GM19099 (cell line): ENCODE measurements around the gene SLC39A2.
"Not testable (repeated sequence)": the region's sequence is repeated elsewhere in the genome, so short reads cannot be mapped to it uniquely, and the experiment has no call there.

ENCODE experiments used
- POLR2A ChIP-seq: IDR thresholded peaks from 3 replicates; pipeline ENCODE4 v1.6.1; 2011; ENCODE audit warnings: low read depth; ENCODE audit not compliant: insufficient read length; ENCODE audit errors: extremely low read depth

Gene SLC39A2, protein sequence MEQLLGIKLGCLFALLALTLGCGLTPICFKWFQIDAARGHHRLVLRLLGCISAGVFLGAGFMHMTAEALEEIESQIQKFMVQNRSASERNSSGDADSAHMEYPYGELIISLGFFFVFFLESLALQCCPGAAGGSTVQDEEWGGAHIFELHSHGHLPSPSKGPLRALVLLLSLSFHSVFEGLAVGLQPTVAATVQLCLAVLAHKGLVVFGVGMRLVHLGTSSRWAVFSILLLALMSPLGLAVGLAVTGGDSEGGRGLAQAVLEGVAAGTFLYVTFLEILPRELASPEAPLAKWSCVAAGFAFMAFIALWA

DNA sequence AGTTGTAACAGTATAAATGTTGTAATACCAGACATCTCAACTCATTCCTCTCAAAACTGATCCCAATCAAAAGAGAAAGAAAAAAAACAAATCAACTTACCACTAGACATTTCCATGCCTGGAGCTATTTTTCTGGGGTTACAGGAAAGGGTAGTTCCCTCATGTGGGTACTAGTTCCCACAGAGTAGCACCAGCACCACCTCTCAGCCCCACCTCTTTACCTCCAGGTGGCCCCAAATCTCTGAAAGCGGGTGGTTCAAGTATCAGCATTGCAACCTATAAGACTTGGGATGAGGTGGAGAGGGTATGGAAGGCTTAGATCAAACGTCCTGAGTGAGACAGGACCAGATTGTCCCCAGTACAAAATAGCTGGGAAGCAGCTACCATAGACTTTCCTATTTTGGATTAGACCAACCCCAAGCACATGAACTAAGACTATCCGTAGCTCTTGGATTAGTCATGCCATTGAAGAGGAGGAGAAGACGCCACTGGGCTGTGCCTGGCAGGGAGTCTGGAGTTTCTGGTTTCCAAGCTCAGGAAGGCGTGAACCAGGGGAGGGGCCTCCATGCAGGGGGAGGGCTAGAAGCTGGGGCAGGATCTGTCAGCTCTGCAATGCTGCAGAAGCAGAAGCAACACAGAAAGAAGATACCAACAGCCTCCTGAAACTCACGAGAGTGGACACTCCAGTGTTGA lies at the start of gene SLC39A2:
Gene SLC39A2 (plus strand): TSS at position 620 of the 693 bp plus-strand sequence. CDS start 154 bp downstream, outside the sequence.
- no peak for TF ChIP-seq POLR2A

DNA sequence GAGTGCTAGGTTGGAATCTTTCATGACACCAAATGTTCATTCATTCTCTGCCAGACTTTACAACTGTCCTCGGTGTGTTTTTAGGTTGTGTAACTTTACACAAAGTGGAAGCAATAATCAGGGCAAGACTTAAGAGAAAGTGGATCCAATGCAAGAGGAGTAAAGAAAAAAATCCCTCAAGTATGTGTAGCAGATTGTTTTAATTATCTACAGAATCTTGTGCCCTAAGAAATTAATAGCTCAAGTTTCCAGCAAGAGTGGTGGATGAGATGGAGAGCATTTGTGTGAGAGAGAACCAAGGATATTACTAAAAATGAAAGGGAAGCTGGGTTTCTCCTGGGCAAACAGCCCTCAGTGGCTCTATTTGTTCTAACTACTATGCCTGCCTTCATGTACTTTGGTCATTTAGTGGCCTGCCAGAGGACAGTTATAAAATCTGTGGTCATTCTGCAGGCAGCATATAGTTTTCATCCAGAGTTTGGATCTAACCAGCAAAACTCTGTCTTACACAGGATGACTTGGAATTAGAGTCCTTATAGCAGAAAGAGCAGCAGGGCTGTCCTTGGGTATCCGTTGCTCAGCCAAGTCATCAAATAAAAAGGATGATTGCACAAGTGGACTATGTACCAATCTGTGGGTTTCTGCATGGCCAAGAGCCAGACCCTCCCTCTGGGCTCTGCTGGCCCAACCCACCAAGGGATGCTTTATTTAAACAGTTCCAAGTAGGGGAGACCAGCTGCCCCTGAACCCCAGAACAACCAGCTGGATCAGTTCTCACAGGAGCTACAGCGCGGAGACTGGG lies 44.2 kb upstream of the SLC39A2 start, which contains the start of gene RNASE2:
Gene RNASE2 (plus strand): TSS at position 752 of the 802 bp plus-strand sequence. CDS start 285 bp downstream, outside the sequence.
- not testable (repeated sequence) for TF ChIP-seq POLR2A

DNA sequence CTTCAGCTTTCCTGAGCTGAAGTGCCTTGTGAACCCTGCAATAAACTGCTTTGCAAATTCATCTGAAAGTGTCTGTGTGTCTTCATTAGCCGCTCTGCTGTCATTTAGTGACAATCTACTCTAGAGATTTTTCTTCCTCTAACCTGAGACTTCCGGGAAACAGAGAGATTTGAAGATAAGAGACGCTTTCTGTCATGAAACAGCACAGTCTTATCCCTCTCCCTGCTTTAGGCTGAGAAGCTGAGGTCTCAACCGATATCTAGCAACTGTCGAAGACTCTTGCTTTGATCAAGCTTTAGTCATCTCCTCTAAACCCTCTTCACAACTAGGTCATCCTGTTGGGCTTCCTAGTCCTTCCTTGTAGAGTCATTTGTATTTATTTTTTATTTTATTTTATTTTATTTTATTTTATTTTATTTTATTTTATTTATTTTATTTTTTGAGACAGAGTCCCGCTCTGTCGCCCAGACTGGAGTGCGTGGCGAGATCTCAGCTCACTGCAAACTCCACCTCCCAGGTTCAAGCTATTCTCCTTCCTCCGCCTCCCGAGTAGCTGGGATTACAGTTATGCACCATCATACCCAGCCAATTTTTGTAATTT lies 42.6 kb upstream of the SLC39A2 start:
- TF ChIP-seq POLR2A, result no peak

DNA sequence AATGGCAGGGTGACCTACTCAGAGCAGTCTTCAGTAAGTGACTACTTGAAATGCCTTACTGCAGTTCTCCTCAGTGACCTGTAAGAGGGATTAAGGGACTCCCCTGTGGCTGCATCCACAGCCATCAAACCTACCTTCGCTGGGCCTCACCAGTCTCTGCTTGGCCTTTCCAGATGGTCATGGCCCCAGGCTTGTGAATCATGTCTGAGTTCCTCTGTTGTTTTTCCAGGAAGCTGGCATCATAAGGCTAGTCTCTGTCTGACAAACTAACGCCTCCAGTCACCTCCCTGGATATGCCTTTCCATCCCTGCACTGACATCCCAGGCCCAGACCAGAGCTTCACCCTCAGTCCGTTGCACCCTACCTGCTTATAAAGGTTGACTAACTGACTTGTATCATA lies 29.8 kb upstream of the SLC39A2 start:
- no peak for TF ChIP-seq POLR2A

DNA sequence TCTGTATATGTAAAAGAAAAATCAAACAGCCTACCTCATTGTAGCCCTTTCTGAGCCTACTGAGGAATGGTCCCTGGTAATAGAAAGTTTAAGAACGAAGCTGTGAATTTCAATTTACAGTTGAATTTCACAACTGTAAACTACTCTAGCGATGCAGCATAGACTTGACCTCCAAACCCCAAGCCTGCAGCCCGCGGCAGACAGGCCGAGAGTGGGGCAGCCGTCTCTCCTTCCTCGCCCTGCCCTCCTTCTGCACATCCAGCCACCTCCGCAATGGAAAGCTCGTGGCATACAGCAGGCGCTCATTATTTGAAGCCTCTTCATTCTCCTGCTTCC lies 28.5 kb upstream of the SLC39A2 start:
- TF ChIP-seq POLR2A, result no peak

DNA sequence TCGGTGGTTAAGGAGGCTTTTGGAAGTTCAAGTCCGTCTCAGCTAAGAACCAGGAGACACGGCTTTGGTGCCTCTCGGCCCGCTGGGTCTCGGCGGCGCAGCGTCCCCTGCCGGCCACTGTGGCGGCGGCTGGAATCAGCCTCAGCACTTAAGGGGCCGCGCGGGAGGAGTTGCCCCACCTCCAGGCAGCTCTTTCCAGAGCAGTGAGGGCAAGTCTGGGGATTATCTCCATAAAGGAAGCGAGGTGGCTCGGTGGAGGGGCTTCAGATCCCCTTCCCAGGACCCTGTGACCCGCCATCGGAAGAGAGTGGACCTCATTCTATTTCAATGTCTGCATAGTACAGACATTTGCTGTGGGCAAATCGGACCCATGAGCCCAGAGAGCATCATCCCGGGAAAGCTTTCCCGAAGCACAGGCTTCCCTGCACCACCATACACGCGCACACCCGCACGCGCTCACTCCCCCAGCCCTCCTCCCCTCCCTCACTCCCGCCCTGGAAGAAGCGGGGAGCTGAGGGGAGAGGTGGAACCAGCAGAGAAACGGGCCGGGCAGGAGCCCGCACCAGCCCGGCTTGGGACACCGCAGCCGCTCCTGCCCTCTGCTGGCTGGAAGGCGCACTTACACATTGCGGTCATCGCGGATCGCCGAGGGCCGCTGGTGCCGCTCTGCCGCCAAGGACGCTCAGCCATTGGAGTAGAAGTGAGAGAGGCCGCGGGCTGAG lies 27.9 kb upstream of the SLC39A2 start:
- TF ChIP-seq POLR2A, result no peak

DNA sequence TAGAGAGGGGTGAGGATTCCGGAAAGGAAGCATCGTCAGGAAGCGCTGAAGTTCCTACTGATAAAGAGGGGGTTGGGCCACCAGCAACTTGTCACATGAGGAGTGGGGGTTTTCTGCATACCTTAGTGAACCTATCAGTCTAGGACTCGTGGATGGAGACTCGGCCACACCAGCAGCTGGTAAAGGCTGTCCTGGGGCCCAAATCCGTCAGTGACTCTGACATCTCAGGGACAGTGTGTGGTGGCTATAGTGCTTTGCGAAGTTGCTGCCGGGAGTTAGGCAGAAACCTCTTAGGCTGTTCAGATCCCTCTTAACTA lies 27.4 kb upstream of the SLC39A2 start:
- TF ChIP-seq POLR2A, result no peak

DNA sequence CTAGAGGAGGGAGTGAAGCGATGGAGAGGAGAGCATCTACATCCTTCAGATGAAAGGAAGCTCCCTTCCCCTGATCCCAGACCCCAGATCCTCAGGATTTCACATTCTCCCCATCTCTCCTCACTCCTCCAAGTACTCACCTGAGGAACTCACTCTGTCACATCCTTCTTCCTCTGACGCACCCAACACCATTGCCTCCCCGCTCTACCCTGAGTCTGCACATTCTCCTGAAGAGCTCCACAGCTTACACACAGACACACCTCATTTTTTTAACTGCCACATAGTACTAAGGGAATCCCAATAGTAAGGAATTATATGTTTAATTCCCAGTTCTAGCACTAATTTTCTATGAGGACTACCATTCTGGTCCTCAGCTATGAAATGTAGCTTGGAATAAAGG lies 25.6 kb upstream of the SLC39A2 start:
- no peak for TF ChIP-seq POLR2A

DNA sequence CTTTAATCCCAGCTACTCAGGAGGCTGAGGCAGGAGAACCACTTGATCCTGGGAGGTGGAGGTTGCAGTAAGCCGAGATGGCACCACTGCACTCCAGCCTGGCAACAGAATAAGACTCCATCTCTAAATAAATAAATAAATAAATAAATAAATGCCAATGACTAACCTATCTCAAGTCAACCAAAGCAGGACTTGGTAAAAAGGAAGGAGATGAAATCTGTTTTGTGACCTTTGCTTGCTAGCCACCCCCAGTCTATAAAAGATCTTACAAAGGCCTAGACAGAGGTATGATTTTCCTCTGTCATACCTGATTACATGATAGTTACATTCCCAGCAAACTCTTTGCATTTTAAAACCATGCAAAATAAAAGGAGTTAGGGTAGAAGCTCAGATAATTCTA lies 22.8 kb upstream of the SLC39A2 start:
- TF ChIP-seq POLR2A, result no peak

DNA sequence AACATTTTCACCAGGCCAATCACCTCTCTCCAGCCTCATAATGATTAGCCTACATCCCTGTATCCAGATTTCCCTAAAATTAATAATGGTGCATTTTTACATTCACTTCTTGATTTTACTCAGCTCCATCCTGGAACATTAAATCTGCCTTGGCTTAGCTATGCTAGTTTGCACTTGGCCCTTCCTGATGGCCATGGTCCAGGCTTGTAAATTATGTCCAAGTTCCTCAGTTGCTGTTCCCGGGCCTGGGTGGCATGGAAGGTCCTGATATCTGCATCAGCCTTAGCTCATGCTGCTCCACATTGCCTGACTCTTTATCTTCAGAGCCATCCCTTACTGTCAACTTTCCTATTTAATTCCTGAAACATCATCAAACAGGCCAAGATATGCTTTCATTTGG lies 20.4 kb upstream of the SLC39A2 start:
- no peak for TF ChIP-seq POLR2A

DNA sequence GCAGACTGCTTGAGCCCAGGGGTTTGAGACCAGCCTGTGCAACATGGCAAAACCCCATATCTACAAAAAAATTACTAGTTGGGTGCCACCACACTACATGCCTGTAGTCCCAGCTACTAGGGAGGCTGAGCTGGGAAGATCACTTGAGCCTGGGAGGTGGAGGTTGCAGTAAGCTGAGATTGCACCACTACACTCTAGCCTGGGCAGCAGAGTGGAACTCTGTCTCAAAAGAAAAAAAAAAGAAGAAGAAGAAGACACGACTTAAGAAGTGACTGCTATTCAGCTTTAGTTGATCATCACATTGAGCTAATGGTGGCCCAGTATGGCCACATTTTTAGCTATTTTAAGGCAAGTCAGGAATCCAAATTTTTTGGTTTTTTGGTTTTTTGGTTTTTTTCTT lies 18.2 kb upstream of the SLC39A2 start:
- TF ChIP-seq POLR2A, result no peak

DNA sequence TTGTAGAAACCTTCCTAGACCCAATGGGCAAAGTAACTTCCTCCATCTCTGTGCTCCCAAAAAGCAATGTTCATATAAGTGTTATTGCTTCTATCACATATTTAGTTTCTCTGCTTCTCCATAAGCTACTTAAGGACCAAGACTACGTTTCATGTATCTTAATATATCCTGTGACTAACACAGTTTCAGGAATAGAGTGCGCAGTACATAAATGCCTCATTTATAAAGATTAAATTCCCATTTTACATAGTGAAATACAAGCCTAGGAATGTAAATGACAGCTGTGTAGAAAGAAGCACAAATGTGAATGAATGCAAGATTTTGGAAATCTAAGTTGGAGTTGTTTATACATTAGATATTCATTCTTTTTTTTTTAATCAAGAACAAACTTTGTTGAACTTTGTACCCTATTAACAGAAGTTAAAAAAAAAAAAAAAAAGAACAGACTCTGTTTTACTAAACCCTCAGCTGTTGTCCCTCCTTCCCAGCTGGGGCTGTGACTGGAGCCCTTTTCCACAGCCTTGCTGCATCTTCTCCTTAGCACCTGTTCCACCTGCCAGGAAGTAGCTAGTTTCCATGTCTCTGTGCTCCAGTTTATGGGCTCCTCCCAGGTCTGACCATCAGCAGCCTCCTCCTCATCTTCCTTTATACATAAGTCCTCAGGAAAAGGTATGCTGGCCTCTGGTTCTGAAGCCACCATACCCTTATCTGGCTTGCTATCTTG lies 16.3 kb upstream of the SLC39A2 start:
- TF ChIP-seq POLR2A, result no peak

DNA sequence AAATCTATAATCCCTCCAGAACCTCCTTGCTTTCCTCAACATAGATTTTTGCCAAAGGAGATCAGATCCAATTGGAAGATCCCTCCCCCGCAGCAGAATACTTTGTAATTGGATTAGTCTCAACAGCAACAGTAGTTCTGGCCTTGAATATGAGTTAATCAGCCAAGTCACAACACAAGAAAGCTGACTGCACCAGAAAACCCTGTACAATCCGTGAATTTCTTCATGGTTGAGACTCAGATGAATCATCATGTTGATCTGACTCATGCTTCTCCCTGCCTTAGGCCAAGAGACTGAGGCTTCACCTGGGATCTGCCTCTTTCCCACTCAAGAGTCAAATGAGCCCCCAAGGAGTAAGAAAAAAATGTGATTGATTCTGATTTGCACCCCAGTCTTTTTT lies 12.3 kb upstream of the SLC39A2 start:
- TF ChIP-seq POLR2A, result no peak
